Pancreas (tissue), 10 donors: ENCODE results near the gene FGG. TPM values are rescaled to one million over a fixed set of nuclear protein-coding genes. Genes with fewer than 3 reads are reported as not detected.

Source experiments
- ATAC-seq, 4 donors: fragments of 200-7000 bp; cut with Tn5 transposase; one replicate each; pipeline versions ENCODE4 v1.8.0 to v1.9.1; 2020; ENCODE audit warnings: mild to moderate bottlenecking in 4 of 4, moderate library complexity in 4 of 4
- DNase-seq, 6 donors: peaks; one replicate each; pipeline ENCODE4 v3.0.0-alpha.2; 2020
- FAIRE-seq: peaks from 2 replicates; lab custom pipeline; 2012; peaks lifted over from hg19 to GRCh38; lab: Jason Lieb, UNC
- H3K27ac ChIP-seq, 4 donors: fragments of 200-600 bp; sonication (generic); 1 replicate in 3 of 4; 2 replicates in 1 of 4; pipeline versions ENCODE4 v1.5.0 to v1.8.0; 2020
- H3K27me3 ChIP-seq, 4 donors: fragments of 200-600 bp; one replicate each; pipeline ENCODE4 v1.8.0; 2021
- H3K36me3 ChIP-seq, 3 donors: fragments of 200-600 bp; sonication (generic) in 1 of 3; one replicate each; pipeline versions ENCODE4 v1.5.0 to v1.8.0; 2020 to 2021
- H3K4me1 ChIP-seq, 3 donors: fragments of 200-600 bp; one replicate each; pipeline ENCODE4 v1.8.0; 2021
- H3K4me3 ChIP-seq, 4 donors: fragments of 200-600 bp; sonication (generic) in 2 of 4; one replicate each; pipeline versions ENCODE4 v1.5.0 to v1.8.0; 2020 to 2021
- H3K9me3 ChIP-seq, 4 donors: fragments of 200-600 bp; one replicate each; pipeline ENCODE4 v1.8.0; 2021
- WGBS, 2 donors: extraction: QIAGEN DNeasy Blood & Tissue Kit; methylation state at CpG; one replicate each; pipeline ENCODE4 v1.1.7; 2013; 5-methylcytosine and 5-hydroxymethylcytosine counted together
- intact Hi-C, 3 donors: fragments of 100-400 bp; cut with DNase I; formaldehyde crosslinking; loops; one replicate each; pipeline versions ENCODE4 v1.11.1 to v1.14.2; 2022
- polyA plus RNA-seq, 2 donors: library from polyadenylated mRNA; stranded (reverse); fragments of 200-250 nt; gene quantifications; one replicate each; pipeline ENCODE4 v1.2.3, GENCODE V29; 2013
- total RNA-seq, 6 donors: library from RNA; stranded (reverse); fragmentation: NEBNext Ultra II Directional in 4 of 6; extraction: Animal tissue kit (Norgen Biotek cat#: 25700) in 4 of 6; gene quantifications; one replicate each; pipeline versions ENCODE4 v1.2.1 to v1.2.4, GENCODE V29; 2021 to 2023
- TF ChIP-seq, protein P1 (sequence below), 4 donors: fragments of 200-600 bp; sonication (generic) in 3 of 4; IDR thresholded peaks; one replicate each; pipeline versions ENCODE4 v1.5.0 to v1.8.0; 2021; ENCODE audit warnings: antibody characterized with exemption in 4 of 4
- donor health status: healthy with polysubstance abuse.
- donor health status: DM: no; HTN: no; CAD: no; lungs with moderate emphysema.
- donor health status: DM: no; HTN: no; CAD: no.
- donor health status: control.
- donor health status: control.
- donor health status: Bipolar disorder and iron deficiency.
- donor health status: DM: yes; HTN: yes; CAD: no.
- donor health status: DM: no; HTN: no; CAD: no.
- donor health status: DM: no; HTN: no; CAD: no.
- donor health status: DM: yes; HTN: yes; CAD: no.

The FGG gene
- total and polyA plus RNA-seq, 8 donors: 0.20 to 26.0 (median 4.0) TPM; not detected in 1

DNA sequence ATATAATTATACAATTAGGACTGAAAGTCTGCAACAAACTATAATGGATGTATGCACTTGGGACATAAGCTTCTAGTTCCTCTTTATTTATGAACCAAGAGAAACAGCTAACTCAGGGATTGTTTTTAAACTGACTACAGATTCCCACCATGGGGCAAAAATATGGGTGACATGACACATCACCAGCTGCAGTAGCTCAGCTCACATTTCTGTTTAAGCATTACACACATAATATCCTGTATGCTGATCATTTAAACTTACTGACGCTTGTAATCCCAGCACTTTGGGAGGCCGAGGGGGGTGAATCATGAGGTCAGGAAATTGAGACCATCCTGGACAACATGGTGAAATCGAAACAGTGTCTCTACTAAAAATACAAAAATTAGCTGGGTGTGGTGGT lies 38.1 kb downstream of the FGG start:
- no peak for FAIRE-seq
- no peaks in the 10 kb centered on the region for H3K4me1 ChIP-seq
- intact Hi-C loops: no loop called here
- no peaks in the 10 kb centered on the region for H3K36me3 ChIP-seq
- no peak overlapping the region for H3K27ac ChIP-seq
- no peak for ATAC-seq
- no peaks in the 10 kb centered on the region for H3K27me3 ChIP-seq
- no peaks in the 10 kb centered on the region for H3K9me3 ChIP-seq
- no peak for DNase-seq
- TF ChIP-seq, protein P1, sequence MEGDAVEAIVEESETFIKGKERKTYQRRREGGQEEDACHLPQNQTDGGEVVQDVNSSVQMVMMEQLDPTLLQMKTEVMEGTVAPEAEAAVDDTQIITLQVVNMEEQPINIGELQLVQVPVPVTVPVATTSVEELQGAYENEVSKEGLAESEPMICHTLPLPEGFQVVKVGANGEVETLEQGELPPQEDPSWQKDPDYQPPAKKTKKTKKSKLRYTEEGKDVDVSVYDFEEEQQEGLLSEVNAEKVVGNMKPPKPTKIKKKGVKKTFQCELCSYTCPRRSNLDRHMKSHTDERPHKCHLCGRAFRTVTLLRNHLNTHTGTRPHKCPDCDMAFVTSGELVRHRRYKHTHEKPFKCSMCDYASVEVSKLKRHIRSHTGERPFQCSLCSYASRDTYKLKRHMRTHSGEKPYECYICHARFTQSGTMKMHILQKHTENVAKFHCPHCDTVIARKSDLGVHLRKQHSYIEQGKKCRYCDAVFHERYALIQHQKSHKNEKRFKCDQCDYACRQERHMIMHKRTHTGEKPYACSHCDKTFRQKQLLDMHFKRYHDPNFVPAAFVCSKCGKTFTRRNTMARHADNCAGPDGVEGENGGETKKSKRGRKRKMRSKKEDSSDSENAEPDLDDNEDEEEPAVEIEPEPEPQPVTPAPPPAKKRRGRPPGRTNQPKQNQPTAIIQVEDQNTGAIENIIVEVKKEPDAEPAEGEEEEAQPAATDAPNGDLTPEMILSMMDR (IDR thresholded peaks at IDR 0.05): no peak
- no peak overlapping the region for H3K4me3 ChIP-seq
- WGBS, 2 donors: 77 to 83% methylated on average over 3 of the region's 3 CpGs

DNA sequence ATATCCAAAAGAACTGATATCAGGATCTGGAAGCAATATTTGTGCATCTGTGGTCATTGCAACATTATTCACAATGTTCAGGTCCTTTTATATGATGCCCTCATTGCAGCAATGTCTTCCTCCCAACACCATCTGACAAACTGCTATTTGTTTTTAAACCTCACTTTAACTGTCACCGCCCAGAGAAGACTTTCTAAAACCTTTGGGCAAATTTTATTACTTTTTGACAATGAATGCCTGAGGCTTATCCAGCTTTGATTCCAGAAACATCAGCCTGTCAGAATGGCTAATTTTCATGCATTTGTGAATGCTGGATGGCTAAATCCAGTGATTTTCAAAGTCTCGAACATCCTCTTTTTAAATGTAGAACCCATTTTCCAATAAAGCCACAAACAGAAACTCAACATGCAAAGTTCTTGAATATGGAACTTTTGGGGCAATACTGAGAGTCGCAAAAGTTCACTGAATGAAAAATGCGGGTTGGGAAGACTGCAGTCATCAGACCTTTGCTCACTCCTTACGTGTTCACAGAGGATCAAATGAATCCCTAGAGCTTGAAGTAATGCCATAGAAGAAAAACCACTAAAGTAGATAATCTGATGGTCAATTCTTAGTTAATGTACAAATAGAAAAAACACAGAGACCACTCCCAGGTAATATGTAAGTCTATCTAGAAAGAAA lies 39.1 kb downstream of the FGG start:
- H3K27ac ChIP-seq: no peak overlapping the region
- WGBS, 2 donors: 65 to 69% methylated on average over 5 of the region's 5 CpGs
- DNase-seq: no peak
- TF ChIP-seq, protein P1 (IDR thresholded peaks at IDR 0.05): no peak
- no peak for FAIRE-seq
- no peaks in the 10 kb centered on the region for H3K36me3 ChIP-seq
- no peak overlapping the region for H3K4me3 ChIP-seq
- intact Hi-C loops: no loop called here
- H3K9me3 ChIP-seq: no peaks in the 10 kb centered on the region
- H3K27me3 ChIP-seq: no peaks in the 10 kb centered on the region
- no peaks in the 10 kb centered on the region for H3K4me1 ChIP-seq
- ATAC-seq: no peak

DNA sequence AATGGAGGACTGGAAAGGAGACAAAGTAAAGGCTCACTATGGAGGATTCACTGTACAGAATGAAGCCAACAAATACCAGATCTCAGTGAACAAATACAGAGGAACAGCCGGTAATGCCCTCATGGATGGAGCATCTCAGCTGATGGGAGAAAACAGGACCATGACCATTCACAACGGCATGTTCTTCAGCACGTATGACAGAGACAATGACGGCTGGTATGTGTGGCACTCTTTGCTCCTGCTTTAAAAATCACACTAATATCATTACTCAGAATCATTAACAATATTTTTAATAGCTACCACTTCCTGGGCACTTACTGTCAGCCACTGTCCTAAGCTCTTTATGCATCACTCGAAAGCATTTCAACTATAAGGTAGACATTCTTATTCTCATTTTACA lies 42.9 kb downstream of the FGG start:
- DNase-seq: no peak
- no peak for ATAC-seq
- 76 to 83% methylated on average over 5 of the region's 5 CpGs for WGBS, 2 donors
- TF ChIP-seq, protein P1 (IDR thresholded peaks at IDR 0.05): no peak
- Histone ChIP-seq H3K4me3 (no peak overlapping the region), H3K36me3 (no peaks in the 10 kb centered on the region), H3K9me3 (no peaks in the 10 kb centered on the region), H3K4me1 (no peaks in the 10 kb centered on the region), H3K27me3 (no peaks in the 10 kb centered on the region), H3K27ac (no peak overlapping the region)
- intact Hi-C loops: no loop called here
- no peak for FAIRE-seq

DNA sequence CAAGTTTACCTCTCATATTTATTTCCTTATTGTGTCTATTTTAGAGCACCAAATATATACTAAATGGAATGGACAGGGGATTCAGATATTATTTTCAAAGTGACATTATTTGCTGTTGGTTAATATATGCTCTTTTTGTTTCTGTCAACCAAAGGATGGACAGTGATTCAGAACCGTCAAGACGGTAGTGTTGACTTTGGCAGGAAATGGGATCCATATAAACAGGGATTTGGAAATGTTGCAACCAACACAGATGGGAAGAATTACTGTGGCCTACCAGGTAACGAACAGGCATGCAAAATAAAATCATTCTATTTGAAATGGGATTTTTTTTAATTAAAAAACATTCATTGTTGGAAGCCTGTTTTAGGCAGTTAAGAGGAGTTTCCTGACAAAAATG lies 43.4 kb downstream of the FGG start:
- Histone ChIP-seq H3K27ac (no peak overlapping the region), H3K9me3 (no peaks in the 10 kb centered on the region), H3K4me3 (no peak overlapping the region), H3K27me3 (no peaks in the 10 kb centered on the region), H3K36me3 (no peaks in the 10 kb centered on the region), H3K4me1 (no peaks in the 10 kb centered on the region)
- WGBS, 2 donors: 45 to 48% methylated on average over 3 of the region's 3 CpGs
- intact Hi-C loops: no loop called here
- TF ChIP-seq, protein P1 (IDR thresholded peaks at IDR 0.05): no peak
- ATAC-seq (no peak), FAIRE-seq (no peak), DNase-seq (no peak)

DNA sequence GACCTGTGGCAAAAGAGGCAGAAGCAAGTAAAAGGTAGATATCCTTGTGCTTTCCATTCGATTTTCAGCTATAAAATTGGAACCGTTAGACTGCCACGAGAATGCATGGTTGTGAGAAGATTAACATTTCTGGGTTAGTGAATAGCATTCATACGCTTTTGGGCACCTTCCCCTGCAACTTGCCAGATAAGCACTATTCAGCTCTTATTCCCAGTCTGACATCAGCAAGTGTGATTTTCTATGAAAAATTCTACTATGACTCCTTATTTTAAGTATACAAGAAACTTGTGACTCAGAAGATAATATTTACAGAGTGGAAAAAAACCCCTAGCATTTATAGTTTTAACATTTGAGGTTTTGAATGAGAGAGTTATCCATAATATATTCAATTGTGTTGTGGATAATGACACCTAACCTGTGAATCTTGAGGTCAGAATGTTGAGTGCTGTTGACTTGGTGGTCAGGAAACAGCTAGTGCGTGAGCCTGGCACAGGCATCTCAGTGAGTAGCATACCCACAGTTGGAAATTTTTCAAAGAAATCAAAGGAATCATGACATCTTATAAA lies 45.7 kb downstream of the FGG start:
- H3K4me3 ChIP-seq: no peak overlapping the region
- no peaks in the 10 kb centered on the region for H3K27me3 ChIP-seq
- WGBS, 2 donors: 67 to 75% methylated on average over 5 of the region's 5 CpGs
- DNase-seq (no peak), ATAC-seq (no peak), FAIRE-seq (no peak)
- TF ChIP-seq, protein P1 (IDR thresholded peaks at IDR 0.05): no peak
- no peaks in the 10 kb centered on the region for H3K36me3 ChIP-seq
- no peaks in the 10 kb centered on the region for H3K9me3 ChIP-seq
- no peak overlapping the region for H3K27ac ChIP-seq
- H3K4me1 ChIP-seq: no peaks in the 10 kb centered on the region
- intact Hi-C loops: no loop called here
